Kidney epithelial cell (primary cell): ENCODE results near the gene DPYD. TPM values are rescaled to one million over a fixed set of nuclear protein-coding genes. Genes with fewer than 3 reads are reported as not detected.

Experiments
- DNase-seq: peaks from one replicate; pipeline ENCODE4 v3.0.0-alpha.2; 2010; ENCODE audit warnings: low read depth
- H3K27me3 ChIP-seq: 2 replicates; pipeline ENCODE4 v1.6.0; 2011; ENCODE audit warnings: low read length; ENCODE audit not compliant: control insufficient read depth, insufficient read depth
- H3K36me3 ChIP-seq: 2 replicates; pipeline ENCODE4 v1.5.1; 2011; ENCODE audit warnings: low read length; ENCODE audit not compliant: control insufficient read depth, insufficient read depth
- H3K4me3 ChIP-seq: 2 replicates; pipeline ENCODE4 v1.5.1; 2011; ENCODE audit warnings: low read depth, mild to moderate bottlenecking, control low read depth, low read length
- total RNA-seq: library from RNA; depleted of rRNA; stranded (reverse); fragments of >200 nt; gene quantifications from 2 replicates; pipeline ENCODE4 v1.2.3, GENCODE V29; 2015
- TF ChIP-seq, protein P1 (sequence below): IDR thresholded peaks from 2 replicates; pipeline ENCODE4 v1.5.1; 2011; ENCODE audit warnings: mild to moderate bottlenecking, moderate library complexity, low read length, control low read depth, inconsistent platforms; ENCODE audit not compliant: insufficient read depth, poor library complexity, severe bottlenecking

DPYD gene
- total RNA-seq, 1 donor from 2014 or later, result 1.6 TPM

DNA sequence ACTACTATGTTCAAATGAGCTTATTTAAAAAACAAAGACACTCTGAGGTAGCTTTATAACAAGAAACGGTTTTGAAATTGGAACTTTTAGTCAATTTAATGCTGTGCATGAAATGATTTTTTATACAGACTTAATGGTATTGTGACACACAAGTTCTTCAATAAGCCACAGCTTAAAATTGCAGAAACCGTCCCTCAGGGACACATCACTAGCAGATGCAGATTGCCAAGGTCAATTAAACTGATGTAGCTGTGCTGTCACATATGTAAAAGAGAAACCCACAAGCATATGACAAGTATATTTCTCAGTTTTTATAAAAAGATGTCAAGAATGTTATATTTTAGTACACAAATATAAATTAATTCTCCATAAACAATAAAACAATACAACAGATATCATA is 366.9 kb downstream of the DPYD start:
- Histone ChIP-seq H3K4me3 (no peak overlapping the region), H3K36me3 (no peaks in the 10 kb centered on the region), H3K27me3 (no peaks in the 10 kb centered on the region)
- TF ChIP-seq, protein P1, sequence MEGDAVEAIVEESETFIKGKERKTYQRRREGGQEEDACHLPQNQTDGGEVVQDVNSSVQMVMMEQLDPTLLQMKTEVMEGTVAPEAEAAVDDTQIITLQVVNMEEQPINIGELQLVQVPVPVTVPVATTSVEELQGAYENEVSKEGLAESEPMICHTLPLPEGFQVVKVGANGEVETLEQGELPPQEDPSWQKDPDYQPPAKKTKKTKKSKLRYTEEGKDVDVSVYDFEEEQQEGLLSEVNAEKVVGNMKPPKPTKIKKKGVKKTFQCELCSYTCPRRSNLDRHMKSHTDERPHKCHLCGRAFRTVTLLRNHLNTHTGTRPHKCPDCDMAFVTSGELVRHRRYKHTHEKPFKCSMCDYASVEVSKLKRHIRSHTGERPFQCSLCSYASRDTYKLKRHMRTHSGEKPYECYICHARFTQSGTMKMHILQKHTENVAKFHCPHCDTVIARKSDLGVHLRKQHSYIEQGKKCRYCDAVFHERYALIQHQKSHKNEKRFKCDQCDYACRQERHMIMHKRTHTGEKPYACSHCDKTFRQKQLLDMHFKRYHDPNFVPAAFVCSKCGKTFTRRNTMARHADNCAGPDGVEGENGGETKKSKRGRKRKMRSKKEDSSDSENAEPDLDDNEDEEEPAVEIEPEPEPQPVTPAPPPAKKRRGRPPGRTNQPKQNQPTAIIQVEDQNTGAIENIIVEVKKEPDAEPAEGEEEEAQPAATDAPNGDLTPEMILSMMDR, result no peak
- DNase-seq, result no peak

DNA sequence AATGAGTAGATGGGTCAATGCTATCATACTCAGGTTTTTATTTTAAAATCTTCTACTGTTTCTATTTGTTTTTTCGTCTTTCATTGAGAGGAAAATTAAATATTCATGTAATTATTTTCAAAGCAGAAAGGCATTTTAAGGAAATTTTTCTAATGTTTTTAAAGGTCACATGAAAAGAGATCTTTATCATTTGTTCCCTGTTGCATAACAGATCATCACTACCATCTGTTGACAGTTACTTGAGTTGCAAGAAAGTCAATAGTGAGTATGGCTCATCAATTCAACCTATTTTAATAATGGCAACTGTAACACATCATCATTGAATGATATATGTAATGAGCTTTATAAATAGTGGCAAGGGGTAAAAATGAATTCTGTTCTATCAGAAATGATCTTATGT is 369.7 kb downstream of the DPYD start:
- Histone ChIP-seq H3K4me3 (no peak overlapping the region), H3K27me3 (no peaks in the 10 kb centered on the region), H3K36me3 (no peaks in the 10 kb centered on the region)
- no peak for DNase-seq
- TF ChIP-seq, protein P1, result no peak

DNA sequence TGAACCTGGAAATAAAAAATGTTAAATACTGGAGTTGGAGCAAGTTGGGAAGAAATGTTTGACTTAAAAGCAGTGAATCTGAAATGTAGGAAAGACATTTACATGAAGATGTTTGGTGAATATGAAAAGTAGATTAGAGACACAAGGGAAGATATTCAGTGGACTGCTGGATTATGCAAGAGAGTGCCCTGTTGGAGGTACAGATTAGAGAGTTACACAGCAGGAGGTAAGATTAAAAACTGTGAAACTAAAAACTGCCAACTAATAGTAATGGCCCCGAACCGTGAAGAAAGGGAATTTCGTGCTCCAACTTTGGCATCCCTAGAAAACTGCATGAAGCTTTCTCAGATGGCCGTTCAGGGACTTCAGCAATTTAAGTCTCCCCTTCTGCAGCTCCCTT is 375.4 kb downstream of the DPYD start:
- TF ChIP-seq, protein P1, result no peak
- Histone ChIP-seq H3K4me3 (no peak overlapping the region), H3K27me3 (no peaks in the 10 kb centered on the region), H3K36me3 (no peaks in the 10 kb centered on the region)
- DNase-seq, result no peak

DNA sequence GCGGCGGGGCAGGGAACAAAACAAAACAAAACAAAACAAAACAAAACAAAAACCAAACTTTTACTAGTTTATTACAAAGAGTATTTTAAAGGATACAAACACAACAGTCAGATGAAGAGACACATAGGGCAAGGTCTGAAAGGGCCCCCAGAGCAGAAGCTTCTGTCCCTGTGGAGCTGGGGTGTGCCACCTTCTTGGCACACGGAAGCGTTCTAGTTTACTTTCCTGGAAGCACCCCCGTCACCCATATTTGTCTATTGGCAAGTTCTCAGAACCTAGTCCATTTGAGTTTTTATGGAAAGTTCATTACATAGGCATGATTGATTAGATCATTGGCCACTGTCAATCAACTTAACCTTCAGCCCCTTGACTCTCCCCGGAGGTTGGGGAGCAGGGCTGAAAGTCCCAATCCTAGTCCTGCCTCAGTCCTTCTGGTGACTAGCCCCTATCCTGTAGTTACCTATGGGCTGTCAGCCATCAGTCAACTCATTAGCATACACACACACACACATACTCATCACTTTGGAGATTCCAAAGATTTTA is 380.4 kb downstream of the DPYD start:
- Histone ChIP-seq H3K27me3 (no peaks in the 10 kb centered on the region), H3K36me3 (no peaks in the 10 kb centered on the region), H3K4me3 (no peak overlapping the region)
- DNase-seq, result no peak
- TF ChIP-seq, protein P1, result no peak

DNA sequence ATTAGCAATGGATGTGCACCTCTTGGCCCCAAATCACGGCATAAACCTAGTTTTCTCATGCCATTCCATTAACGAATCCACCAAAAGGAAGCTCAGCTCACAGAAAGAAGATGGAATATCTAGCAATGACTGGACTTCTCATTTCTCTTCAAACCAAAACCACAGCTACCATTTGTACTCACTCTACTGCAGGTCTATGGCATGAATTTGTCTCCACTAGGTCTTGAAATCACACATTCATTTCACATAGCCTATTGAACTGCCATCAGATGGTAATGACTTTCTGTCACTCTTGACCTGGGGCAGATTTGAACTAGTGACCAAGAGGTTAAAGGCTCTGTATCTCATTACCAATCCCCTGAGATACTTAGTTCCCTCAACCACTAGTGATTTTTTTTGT is 382.7 kb downstream of the DPYD start:
- TF ChIP-seq, protein P1, result no peak
- no peak overlapping the region for H3K4me3 ChIP-seq
- H3K36me3 ChIP-seq, result no peaks in the 10 kb centered on the region
- no peak for DNase-seq
- no peaks in the 10 kb centered on the region for H3K27me3 ChIP-seq

DNA sequence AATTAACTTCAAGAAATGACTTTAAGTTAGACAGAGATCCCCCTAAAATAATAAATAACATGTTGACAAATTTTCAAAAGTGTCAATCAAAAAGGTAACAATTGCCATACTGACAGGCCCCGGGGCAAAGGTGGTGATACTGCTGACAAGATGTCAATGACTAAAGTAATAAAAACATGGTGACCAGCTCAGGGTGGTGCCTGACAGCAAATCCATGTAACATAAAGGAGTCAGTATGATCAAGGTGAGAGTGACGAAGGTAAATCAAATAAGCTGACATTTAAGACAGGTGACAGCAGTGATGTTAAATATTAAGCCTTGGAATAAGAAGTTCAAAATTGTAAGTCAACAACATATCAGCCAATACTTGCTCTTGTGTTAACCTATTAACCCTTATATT is 387.5 kb downstream of the DPYD start:
- TF ChIP-seq, protein P1, result no peak
- no peaks in the 10 kb centered on the region for H3K36me3 ChIP-seq

More for the DNA sequence above, 387.5 kb downstream of the DPYD start:
- H3K27me3 ChIP-seq, result no peaks in the 10 kb centered on the region
- H3K4me3 ChIP-seq, result no peak overlapping the region
- DNase-seq, result no peak
